ENCODE measurements around the gene OR51B2.

The OR51B2 gene

GRCh38 chr11:5284637-5285036, 39.5 kb downstream of the OR51B2 start:
- no peak overlapping the region for H3K4me3 ChIP-seq (ENCODE audit: low read depth, low read length)

- no peak overlapping the region for H3K4me3 ChIP-seq (ENCODE audit: low read depth, low read length)
Measured at GRCh38 chr11:5283882-5284281, 40.2 kb downstream of the OR51B2 start.

GRCh38 chr11:5283086-5283485, 41.0 kb downstream of the OR51B2 start:
- no peak overlapping the region for H3K4me3 ChIP-seq (ENCODE audit: low read depth, low read length)

- no peak overlapping the region for H3K4me3 ChIP-seq (ENCODE audit: low read depth, low read length)
Measured at GRCh38 chr11:5282628-5283027, 41.5 kb downstream of the OR51B2 start.

DNA sequence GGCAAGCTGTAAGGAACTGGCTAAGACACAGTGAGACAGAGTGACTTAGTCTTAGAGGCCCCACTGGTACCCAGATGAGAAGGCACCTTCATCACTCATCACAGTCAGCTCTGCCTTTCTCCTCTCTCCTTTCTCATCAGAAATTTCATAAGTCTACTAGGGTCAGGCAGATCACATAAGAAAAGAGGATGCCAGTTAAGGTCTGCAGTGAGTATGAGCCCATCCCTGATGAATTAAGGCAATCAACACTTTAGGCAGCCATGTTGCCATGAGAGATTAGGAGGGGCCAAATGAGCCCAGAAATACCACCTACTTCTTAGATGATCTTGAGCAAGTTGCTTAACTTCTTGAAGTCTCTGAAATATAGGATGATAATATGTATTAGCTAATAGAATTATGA, 42.5 kb downstream of the OR51B2 start:
- no peak overlapping the region for H3K4me3 ChIP-seq (ENCODE audit: low read depth, low read length)

GRCh38 chr11:5280582-5281102, 43.5 kb downstream of the OR51B2 start:
- H3K4me3 ChIP-seq (ENCODE audit: low read depth, low read length): no peak overlapping the region

- no peak overlapping the region for H3K4me3 ChIP-seq (ENCODE audit: low read depth, low read length)
Measured at GRCh38 chr11:5279471-5280090, 44.5 kb downstream of the OR51B2 start.

DNA sequence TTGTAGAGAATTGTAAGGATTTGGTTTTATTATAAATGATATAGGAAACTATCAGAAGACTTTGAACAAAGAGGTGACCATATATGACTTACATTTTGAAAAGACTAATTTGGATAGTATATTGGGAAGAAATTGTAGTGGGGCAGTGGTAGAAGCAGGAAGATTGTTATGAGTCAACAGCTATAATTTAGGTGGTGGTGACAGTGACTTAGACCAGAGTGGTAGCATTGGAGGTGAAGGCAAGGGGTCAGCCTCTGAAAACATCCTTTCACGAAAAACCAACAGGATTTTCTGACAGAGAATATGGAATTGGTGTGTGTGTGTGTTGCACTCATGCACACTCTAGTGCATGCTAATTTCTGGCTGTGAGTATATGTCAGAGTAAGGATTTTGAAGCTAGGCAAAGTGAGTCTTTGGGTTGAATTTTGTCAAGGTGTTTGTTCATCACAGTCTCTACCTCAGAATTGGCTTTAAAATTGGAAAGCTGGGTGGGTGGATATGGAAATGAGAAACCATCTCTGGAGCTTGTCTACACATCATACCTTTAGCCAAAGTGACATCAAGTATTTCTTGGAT, 46.2 kb downstream of the OR51B2 start:
- H3K4me3 ChIP-seq (ENCODE audit: low read depth, low read length): no peak overlapping the region

GRCh38 chr11:5276697-5277096, 47.4 kb downstream of the OR51B2 start:
- no peak overlapping the region for H3K4me3 ChIP-seq (ENCODE audit: low read depth, low read length)

GRCh38 chr11:5275369-5276110, 48.6 kb downstream of the OR51B2 start:
- no peak overlapping the region for H3K4me3 ChIP-seq (ENCODE audit: low read depth, low read length)

DNA sequence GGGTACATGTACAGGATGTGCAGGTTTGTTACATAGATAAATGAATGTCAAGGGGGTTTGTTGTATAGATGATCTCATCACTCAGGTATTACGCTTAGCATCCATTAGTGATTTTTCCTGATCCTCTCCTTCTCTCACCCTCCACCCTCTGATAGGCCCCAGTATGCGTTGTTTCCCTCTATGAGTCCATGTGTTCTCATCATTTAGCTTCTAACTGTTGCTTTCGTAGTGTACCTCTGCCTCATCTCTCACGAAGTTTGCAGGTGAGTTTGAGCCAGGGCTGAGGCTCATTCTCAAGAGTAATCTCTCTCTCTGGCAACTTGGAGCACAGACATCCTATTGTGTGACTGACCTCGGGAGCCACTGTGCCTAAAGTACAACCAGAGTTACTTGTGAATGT, 49.7 kb downstream of the OR51B2 start:
- H3K4me3 ChIP-seq (ENCODE audit: low read depth, low read length): no peak overlapping the region

Measured in iPS-11a (cell line).